PC-3 (cell line): Measurements from ENCODE around the gene BRINP1. TPM values are rescaled to one million over a fixed set of nuclear protein-coding genes. Genes with fewer than 3 reads are reported as not detected.

Source experiments
- ATAC-seq: fragments of 200-7000 bp; cut with Tn5 transposase; 2 replicates; pipeline ENCODE4 v1.9.1; 2020; ENCODE audit warnings: mild to moderate bottlenecking, moderate library complexity
- BruUV-seq: library from RNA; stranded (reverse); fragments of 400-500 nt; replicated peaks from 2 replicates; lab custom pipeline; 2021; lab: Mats Ljungman, UMichigan
- CTCF ChIA-PET: fragments of 300-600 bp; sonication (Branson Sonifier 250); formaldehyde crosslinking; loops from one replicate; lab custom pipeline; 2022; ENCODE audit warnings: antibody characterized with exemption; lab: Charles Lee
- POLR2A ChIA-PET: fragments of 300-600 bp; sonication (Branson Sonifier 250); formaldehyde crosslinking; loops from one replicate; lab custom pipeline; 2022; ENCODE audit warnings: antibody characterized with exemption; ENCODE audit not compliant: unreplicated experiment; lab: Charles Lee
- DNase-seq: peaks from one replicate; pipeline ENCODE4 v3.0.0-alpha.2; 2015
- H2AFZ ChIP-seq: fragments of 300-600 bp; sonication (generic); 2 replicates; pipeline ENCODE4 v1.6.0; 2016; ENCODE audit warnings: antibody characterized with exemption, low read length
- H3F3A ChIP-seq: fragments of 300-600 bp; sonication (generic); one replicate; pipeline ENCODE4 v1.6.0; 2017; ENCODE audit warnings: antibody characterized with exemption, low read length, control low read depth, mild to moderate bottlenecking; ENCODE audit not compliant: unreplicated experiment
- H3K27ac ChIP-seq: fragments of 300-600 bp; sonication (generic); 2 replicates; pipeline ENCODE4 v1.5.1; 2016; ENCODE audit warnings: mild to moderate bottlenecking, low read length
- H3K27me3 ChIP-seq: fragments of 300-600 bp; sonication (generic); 2 replicates; pipeline ENCODE4 v1.6.1; 2016; ENCODE audit warnings: low read length, mixed read lengths
- H3K36me3 ChIP-seq: fragments of 300-600 bp; sonication (generic); 2 replicates; pipeline ENCODE4 v1.6.1; 2016; ENCODE audit warnings: low read depth, mixed run types, low read length, mixed read lengths
- H3K4me1 ChIP-seq: fragments of 300-600 bp; sonication (generic); 2 replicates; pipeline ENCODE4 v1.5.1; 2016; ENCODE audit warnings: low read length; ENCODE audit not compliant: insufficient read depth
- H3K4me2 ChIP-seq: fragments of 300-600 bp; sonication (generic); 2 replicates; pipeline ENCODE4 v1.6.0; 2016; ENCODE audit warnings: low read length
- H3K4me3 ChIP-seq: fragments of 300-600 bp; sonication (generic); 2 replicates; pipeline ENCODE4 v1.5.1; 2016; ENCODE audit warnings: mild to moderate bottlenecking, low read length, mixed read lengths
- H3K79me2 ChIP-seq: fragments of 300-600 bp; sonication (generic); 2 replicates; pipeline ENCODE4 v1.6.1; 2017; ENCODE audit warnings: low read length, mixed read lengths
- H3K9ac ChIP-seq: fragments of 300-600 bp; sonication (generic); 2 replicates; pipeline ENCODE4 v1.6.0; 2016; ENCODE audit warnings: mild to moderate bottlenecking, low read length
- H3K9me2 ChIP-seq: fragments of 300-600 bp; sonication (generic); replicated peaks from 2 replicates; pipeline ENCODE4 v1.6.1; 2016; ENCODE audit warnings: mixed run types, low read length, mixed read lengths
- H3K9me3 ChIP-seq: fragments of 300-600 bp; sonication (generic); 2 replicates; pipeline ENCODE4 v1.6.1; 2016; ENCODE audit warnings: low read length, mixed read lengths
- H4K20me1 ChIP-seq: fragments of 300-600 bp; sonication (generic); 2 replicates; pipeline ENCODE4 v1.6.1; 2016; ENCODE audit warnings: low read length, mixed read lengths
- EZH2 ChIP-seq: fragments of 300-600 bp; sonication (generic); IDR thresholded peaks from one replicate; pipeline ENCODE4 v1.6.1; 2017; ENCODE audit warnings: antibody characterized with exemption, mild to moderate bottlenecking, low read length; ENCODE audit not compliant: unreplicated experiment
- EZH2phosphoT487 ChIP-seq: fragments of 300-600 bp; sonication (generic); IDR thresholded peaks from 2 replicates; pipeline ENCODE4 v1.6.1; 2018; ENCODE audit warnings: mild to moderate bottlenecking, antibody characterized with exemption, low read length, borderline replicate concordance
- intact Hi-C: fragments of 100-400 bp; cut with micrococcal nuclease; formaldehyde crosslinking; loops from 2 replicates; pipeline ENCODE4 v1.9.0; 2023
- total RNA-seq: library from RNA; depleted of rRNA; stranded (reverse); fragments of >200 nt; gene quantifications from 2 replicates; pipeline ENCODE4 v1.2.3, GENCODE V29; 2014
- TF ChIP-seq, protein P1 (sequence below): fragments of 300-600 bp; sonication (generic); conservative IDR thresholded peaks from 2 replicates; pipeline ENCODE4 v1.5.1; 2017; ENCODE audit warnings: antibody characterized with exemption, low read depth, mild to moderate bottlenecking, low read length

The BRINP1 gene
- total RNA-seq, 1 experiment from 2014 or later, result not detected

DNA sequence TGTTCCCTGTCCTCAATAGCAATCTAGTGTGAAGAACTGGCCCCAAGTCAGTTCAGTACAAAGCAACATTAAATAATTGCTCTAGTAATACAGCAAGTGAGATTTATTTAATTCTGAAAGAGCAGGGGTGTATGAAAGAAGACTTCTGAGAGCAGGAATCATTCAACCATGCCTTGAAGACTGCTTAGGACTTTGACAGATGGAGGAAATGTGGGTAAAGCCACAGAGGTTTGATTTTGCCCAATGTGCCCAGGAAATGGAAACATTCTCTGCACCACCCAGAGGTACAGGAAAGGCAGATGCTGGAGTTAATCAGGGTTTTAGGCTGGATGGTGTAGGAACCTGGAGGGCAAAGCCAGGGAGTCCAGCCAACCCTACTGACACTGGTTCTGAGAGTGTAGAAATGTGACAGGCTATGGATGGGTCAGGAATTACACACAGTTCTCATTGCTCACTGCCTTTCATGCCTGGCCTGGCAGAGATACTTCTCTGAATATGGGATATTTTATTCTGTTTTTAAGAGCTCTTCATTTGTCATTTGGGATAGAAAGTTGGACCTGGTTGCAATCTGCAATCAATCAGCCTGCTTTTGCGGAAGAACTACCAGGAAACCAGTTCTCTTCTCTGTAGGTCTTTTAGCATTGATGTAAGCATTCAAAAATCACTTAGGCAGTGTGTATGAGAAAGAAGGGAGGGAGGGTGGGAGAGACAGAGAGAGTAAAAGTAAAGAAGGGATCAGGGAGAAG, 88.3 kb downstream of the BRINP1 start:
- no peaks in the 10 kb centered on the region for H3K36me3 ChIP-seq
- ChIA-PET POLR2A (no interaction called here), CTCF (no interaction called here)
- no peaks in the 10 kb centered on the region for H3K9me2 ChIP-seq
- no TSS peak for BruUV-seq
- H3F3A ChIP-seq, result no peaks in the 10 kb centered on the region
- ATAC-seq (no peak), DNase-seq (no peak)
- no peaks in the 10 kb centered on the region for H3K4me1 ChIP-seq
- no peak overlapping the region for H3K4me2 ChIP-seq
- no peak overlapping the region for H3K4me3 ChIP-seq
- H4K20me1 ChIP-seq, result no peaks in the 10 kb centered on the region
- no peaks in the 10 kb centered on the region for H3K27me3 ChIP-seq
- intact Hi-C loops, result no loop called here
- H3K9me3 ChIP-seq, result no peaks in the 10 kb centered on the region
- H3K27ac ChIP-seq, result no peak overlapping the region
- TF ChIP-seq, protein P1, sequence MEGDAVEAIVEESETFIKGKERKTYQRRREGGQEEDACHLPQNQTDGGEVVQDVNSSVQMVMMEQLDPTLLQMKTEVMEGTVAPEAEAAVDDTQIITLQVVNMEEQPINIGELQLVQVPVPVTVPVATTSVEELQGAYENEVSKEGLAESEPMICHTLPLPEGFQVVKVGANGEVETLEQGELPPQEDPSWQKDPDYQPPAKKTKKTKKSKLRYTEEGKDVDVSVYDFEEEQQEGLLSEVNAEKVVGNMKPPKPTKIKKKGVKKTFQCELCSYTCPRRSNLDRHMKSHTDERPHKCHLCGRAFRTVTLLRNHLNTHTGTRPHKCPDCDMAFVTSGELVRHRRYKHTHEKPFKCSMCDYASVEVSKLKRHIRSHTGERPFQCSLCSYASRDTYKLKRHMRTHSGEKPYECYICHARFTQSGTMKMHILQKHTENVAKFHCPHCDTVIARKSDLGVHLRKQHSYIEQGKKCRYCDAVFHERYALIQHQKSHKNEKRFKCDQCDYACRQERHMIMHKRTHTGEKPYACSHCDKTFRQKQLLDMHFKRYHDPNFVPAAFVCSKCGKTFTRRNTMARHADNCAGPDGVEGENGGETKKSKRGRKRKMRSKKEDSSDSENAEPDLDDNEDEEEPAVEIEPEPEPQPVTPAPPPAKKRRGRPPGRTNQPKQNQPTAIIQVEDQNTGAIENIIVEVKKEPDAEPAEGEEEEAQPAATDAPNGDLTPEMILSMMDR, result no peak
- TF ChIP-seq EZH2 (no peak), EZH2phosphoT487 (no peak)
- H3K79me2 ChIP-seq, result no peaks in the 10 kb centered on the region
- no peak overlapping the region for H2AFZ ChIP-seq
- no peak overlapping the region for H3K9ac ChIP-seq

DNA sequence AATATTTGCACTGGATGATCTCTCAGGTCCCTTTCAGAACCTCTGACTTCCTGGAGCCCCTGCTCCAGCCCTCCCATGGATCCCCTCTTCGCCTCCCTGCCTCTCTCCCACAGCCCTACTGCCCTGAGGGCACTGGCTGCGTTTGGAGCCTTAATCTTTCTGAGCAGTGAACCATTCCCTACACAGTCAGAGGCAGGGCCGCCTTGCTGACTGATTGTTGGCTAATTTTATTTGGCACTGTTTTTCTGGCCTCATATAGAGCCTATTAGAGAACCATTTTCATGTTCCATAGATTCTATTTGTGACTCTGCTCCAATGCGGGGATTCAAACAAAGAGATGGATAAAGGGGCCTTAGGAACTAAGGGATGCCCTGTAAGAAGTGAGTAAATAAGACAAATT, 91.1 kb downstream of the BRINP1 start:
- Histone ChIP-seq H3K9me3 (no peaks in the 10 kb centered on the region), H3K4me1 (no peaks in the 10 kb centered on the region), H4K20me1 (no peaks in the 10 kb centered on the region), H3K9ac (no peak overlapping the region), H3K27me3 (no peaks in the 10 kb centered on the region), H3F3A (no peaks in the 10 kb centered on the region), H3K4me2 (no peak overlapping the region), H3K27ac (no peak overlapping the region), H3K4me3 (no peak overlapping the region), H3K79me2 (no peaks in the 10 kb centered on the region), H3K36me3 (no peaks in the 10 kb centered on the region), H2AFZ (no peak overlapping the region), H3K9me2 (no peaks in the 10 kb centered on the region)
- no TSS peak for BruUV-seq
- TF ChIP-seq EZH2 (no peak), EZH2phosphoT487 (no peak)
- TF ChIP-seq, protein P1, result no peak
- ATAC-seq (no peak), DNase-seq (no peak)
- intact Hi-C loops, result no loop called here
- ChIA-PET CTCF (no interaction called here), POLR2A (no interaction called here)

DNA sequence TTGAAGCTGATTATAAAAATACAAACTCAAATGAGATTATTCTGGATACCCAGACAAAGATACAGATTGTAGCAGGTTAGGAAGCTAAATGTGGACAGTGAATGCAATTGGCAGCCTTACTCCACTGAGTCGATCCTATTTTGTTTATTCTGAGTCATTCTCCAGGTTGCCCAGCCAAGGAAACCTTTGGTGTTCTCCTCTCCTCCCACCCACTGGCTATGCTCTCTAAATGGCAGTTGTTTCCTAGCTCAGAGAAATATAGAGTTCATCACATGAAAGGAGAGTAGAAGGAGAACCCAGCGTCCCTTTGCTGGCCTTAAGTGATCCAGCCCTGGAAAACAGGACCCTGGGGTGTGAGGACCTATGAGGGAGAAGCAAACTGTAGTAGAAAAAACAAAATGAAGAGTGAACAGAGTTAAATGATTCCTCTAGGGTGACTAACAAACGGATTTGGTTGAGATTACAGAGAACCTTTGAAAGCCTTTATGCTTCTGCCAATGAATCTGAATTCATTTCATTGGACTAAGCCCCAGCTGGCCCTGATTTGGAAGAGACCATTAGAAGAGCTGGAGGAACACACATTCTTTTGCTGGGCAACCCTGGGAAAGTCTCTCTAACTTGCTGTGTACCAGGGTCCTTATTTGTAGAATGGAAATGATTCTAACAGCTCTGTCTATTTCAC, 95.1 kb downstream of the BRINP1 start:
- no peaks in the 10 kb centered on the region for H3K4me1 ChIP-seq
- H3K27me3 ChIP-seq, result no peaks in the 10 kb centered on the region
- ChIA-PET POLR2A (no interaction called here), CTCF (no interaction called here)
- intact Hi-C loops, result no loop called here
- H3K9me3 ChIP-seq, result no peaks in the 10 kb centered on the region
- H4K20me1 ChIP-seq, result no peaks in the 10 kb centered on the region
- DNase-seq (no peak), ATAC-seq (no peak)
- H3F3A ChIP-seq, result no peaks in the 10 kb centered on the region
- no peaks in the 10 kb centered on the region for H3K9me2 ChIP-seq
- H3K9ac ChIP-seq, result no peak overlapping the region
- H3K27ac ChIP-seq, result no peak overlapping the region
- no peak overlapping the region for H2AFZ ChIP-seq
- H3K79me2 ChIP-seq, result no peaks in the 10 kb centered on the region
- H3K4me2 ChIP-seq, result no peak overlapping the region
- no peak overlapping the region for H3K4me3 ChIP-seq
- no peak for TF ChIP-seq EZH2
- TF ChIP-seq, protein P1, result no peak
- no peak for TF ChIP-seq EZH2phosphoT487
- BruUV-seq, result no TSS peak
- no peaks in the 10 kb centered on the region for H3K36me3 ChIP-seq
